GM23248 (cell line): ENCODE results near the gene PRR18.

Experiments
- EZH2 ChIP-seq: fragments of 200-600 bp; sonication (generic); IDR thresholded peaks from 2 replicates; pipeline ENCODE4 v1.6.1; 2018; ENCODE audit warnings: antibody characterized with exemption, mild to moderate bottlenecking; ENCODE audit not compliant: insufficient read depth, poor library complexity, severe bottlenecking
- EZH2phosphoT487 ChIP-seq: fragments of 200-600 bp; sonication (generic); IDR thresholded peaks from 2 replicates; pipeline ENCODE4 v1.6.1; 2018; ENCODE audit warnings: antibody characterized with exemption, moderate library complexity, mild to moderate bottlenecking, low read depth; ENCODE audit not compliant: insufficient read depth

- no peak for TF ChIP-seq EZH2phosphoT487
- TF ChIP-seq EZH2 = no peak
These were observed 36.0 kb upstream of the PRR18 start for GRCh38 chr6:166344240-166344639.
